ENCODE data around the gene PIAS1.

PIAS1 gene

DNA sequence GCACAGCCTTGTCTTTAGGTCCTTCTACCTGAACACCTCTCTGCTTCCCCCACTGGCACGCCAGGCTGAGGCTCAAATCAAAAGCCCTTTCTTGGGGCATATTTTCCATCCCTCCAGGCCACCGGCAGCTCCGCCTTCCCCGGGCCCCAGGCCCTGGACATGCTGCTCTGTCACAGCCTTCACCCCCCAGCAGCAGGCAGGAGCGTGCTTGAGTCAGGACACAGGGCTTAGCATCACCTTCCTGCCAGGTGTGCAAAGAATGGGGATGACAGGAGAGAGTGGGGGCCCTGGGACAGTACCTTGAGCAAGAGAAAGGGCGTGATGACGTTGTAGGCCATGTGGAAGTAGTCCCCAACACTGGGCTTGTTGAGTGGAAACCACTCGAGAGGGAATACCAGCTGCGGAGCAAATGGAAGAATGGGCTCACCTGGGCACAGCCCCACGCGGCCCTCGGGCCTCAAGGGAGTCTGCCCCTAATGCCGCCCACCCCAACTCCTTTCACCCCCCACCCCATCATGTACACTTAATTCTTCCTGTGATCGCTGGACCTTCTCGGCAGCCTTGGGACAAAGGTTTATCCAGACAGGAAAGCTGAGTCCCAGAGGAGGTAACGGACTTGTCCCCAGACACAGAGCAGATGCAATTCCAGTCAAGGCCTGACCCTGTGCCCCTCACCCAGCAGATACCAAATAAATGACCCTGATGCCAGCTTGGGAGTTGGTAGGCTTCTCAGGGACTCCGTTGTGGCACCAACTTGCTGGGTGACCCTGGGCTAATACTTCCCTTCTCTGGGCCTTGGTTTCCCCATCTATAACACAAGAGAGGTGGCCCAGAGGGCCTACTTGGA lies 160.1 kb downstream of the PIAS1 start:
- TF ChIP-seq, protein P1, sequence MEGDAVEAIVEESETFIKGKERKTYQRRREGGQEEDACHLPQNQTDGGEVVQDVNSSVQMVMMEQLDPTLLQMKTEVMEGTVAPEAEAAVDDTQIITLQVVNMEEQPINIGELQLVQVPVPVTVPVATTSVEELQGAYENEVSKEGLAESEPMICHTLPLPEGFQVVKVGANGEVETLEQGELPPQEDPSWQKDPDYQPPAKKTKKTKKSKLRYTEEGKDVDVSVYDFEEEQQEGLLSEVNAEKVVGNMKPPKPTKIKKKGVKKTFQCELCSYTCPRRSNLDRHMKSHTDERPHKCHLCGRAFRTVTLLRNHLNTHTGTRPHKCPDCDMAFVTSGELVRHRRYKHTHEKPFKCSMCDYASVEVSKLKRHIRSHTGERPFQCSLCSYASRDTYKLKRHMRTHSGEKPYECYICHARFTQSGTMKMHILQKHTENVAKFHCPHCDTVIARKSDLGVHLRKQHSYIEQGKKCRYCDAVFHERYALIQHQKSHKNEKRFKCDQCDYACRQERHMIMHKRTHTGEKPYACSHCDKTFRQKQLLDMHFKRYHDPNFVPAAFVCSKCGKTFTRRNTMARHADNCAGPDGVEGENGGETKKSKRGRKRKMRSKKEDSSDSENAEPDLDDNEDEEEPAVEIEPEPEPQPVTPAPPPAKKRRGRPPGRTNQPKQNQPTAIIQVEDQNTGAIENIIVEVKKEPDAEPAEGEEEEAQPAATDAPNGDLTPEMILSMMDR (IDR thresholded peaks at IDR 0.05) = no peak

DNA sequence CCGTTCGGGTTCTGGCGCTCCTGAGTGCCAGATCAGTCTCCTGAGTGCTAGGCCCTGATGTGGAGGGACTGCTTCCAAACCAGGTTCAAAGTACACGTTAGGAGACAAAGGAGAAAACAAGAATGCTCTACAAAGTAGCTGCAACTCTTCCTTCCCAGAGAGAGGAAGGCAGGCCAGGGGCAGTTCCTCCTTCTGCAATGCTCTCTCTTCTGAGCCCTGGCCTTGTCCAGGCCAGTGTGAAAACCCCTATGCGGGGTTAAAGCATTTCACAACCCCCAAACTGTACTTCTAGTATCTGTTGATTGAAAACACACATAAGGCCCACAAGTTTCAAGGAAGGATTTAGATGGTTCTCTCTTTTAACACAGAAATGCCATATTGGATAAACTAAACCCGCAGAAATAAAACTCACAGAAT lies 160.7 kb downstream of the PIAS1 start:
- TF ChIP-seq, protein P1 (IDR thresholded peaks at IDR 0.05) = no peak

DNA sequence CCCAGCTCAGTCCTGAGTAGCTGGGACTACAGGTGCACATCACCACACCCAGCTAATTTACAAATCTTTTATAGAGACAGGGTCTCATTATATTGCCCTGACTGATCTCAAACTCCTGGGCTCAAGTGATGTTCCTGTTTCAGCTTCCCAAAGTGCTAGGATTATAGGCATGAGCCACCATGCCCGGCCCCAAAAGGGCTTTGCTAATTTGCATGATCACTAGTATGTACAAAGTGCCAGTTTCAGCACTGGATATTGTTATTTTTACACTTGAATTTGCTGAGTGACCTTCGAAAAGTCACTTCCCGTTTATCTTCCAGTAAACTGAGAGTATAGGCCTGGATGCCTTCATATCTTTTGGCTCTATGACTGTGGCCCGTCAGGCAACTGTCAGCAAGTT lies 163.2 kb downstream of the PIAS1 start:
- TF ChIP-seq, protein P1 (IDR thresholded peaks at IDR 0.05) = no peak

DNA sequence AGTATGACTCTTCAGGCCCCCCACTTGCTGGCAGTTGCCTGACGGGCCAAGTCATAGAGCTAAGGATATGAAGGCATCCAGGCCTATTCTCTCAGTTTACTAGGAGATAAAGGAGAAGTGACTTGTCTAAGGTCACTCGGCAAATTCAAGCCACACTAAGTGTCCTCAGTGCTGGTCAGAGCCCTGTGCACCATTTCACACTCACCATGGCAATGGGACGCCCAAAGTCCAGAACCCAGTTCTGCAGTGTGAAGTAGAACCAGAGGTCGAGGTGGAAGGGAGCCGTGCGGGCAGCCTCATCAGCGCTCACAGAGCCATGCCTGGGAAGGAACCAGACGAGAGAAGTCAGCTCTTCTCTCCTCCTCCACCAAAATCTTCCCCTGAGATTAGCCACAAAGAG lies 164.2 kb downstream of the PIAS1 start:
- TF ChIP-seq, protein P1 (IDR thresholded peaks at IDR 0.05) = no peak

DNA sequence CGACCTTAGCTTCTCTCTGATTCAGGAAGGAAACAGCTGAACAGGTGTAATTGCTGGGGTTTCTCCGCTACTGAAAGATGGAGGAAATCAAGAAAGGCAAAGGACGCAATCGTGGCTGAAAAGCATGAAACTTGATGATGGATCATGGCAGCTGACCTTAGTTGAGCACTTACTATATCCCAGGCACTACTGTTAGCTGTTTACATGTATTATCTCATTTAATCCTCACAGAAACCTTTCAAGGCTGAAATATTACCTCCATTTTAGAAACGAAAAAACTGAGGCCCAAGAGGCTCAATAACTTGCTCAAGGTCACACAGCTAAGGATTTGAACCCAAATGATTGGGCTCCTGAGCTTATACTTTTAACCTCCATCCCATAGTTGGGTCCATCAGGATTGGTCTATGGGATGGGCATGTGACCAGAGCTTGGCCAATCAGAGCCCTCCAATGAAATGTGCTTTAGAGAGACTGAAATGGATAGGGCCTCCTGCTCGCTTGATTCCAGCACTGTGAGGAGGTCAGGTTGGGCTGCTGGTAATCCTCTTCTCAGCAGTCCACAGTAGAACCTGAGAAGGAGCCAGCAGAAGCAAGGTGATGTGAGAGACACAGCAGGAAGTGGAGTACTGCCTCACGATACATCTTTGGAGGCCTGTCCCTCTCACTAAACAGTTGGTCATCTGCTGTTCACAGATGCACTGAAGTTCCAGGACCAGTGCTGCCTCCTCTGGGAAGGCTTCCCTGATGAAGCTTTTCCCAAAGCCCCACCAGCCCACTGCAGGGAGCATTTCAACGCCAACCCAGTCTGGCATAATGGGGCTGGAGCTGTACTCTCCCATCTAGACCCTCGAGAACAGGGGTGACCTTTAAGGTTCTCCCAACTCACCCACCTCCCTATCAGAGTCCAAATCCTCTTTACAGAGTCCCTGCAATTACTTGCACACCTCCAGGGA lies 165.0 kb downstream of the PIAS1 start:
- TF ChIP-seq, protein P1 (IDR thresholded peaks at IDR 0.05) = no peak

DNA sequence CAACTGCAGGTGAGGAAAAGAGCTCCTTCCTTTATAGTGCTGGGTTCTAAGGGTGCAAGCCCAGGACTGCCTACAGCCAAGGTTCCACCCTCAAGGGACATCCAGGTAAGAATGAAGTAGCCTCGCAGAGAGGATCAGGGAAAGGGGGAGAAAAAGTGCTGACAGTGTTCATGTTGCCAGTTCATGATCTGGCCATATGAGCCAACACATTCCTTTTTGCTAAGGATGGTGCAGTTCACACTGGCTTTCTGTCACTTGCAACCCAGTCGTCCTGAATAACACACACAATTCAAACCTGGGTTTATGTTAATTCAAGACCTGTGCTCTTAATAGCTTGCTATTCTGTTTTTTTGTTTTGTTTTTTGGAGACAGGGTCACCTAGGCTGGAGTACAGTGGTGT lies 166.4 kb downstream of the PIAS1 start:
- TF ChIP-seq, protein P1 (IDR thresholded peaks at IDR 0.05) = no peak

DNA sequence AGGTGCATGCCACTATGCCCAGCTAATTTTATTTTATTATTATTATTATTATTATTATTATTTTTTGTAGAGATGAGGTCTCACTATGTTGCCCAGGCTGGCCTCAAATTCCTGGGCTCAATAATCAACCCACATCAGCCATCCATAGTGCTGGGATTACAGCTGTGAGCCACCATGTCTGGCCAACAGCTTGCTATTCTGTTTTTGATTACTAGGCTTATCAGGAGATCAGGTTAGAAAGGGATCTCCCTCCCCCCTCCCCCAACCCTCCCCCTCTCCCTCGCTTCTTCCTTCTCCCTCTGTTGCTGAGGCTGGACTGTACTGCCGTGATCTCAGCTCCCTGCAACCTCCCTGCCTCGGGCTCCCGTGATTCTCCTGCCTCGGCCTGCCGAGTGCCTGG lies 166.9 kb downstream of the PIAS1 start:
- TF ChIP-seq, protein P1 (IDR thresholded peaks at IDR 0.05) = no peak
